LNCAP (cell line): ENCODE measurements around the gene MITF.

Experiments
- CTCF ChIP-seq: fragments of 450-650 bp; IDR thresholded peaks from 2 replicates; pipeline ENCODE4 v1.5.1; 2017; ENCODE audit warnings: mild to moderate bottlenecking

Gene MITF

GRCh38 chr3:69770976-69771634 is 31.8 kb downstream of the MITF start:
- no peak for TF ChIP-seq CTCF

GRCh38 chr3:69772152-69772867 is 33.0 kb downstream of the MITF start:
- no peak for TF ChIP-seq CTCF

GRCh38 chr3:69774029-69774428 is 34.8 kb downstream of the MITF start:
- no peak for TF ChIP-seq CTCF

- TF ChIP-seq CTCF = no peak
Measured at GRCh38 chr3:69775751-69776150, 36.5 kb downstream of the MITF start.

GRCh38 chr3:69776289-69776688 is 37.0 kb downstream of the MITF start:
- no peak for TF ChIP-seq CTCF

GRCh38 chr3:69776920-69777581 is 37.8 kb downstream of the MITF start:
- no peak for TF ChIP-seq CTCF

- TF ChIP-seq CTCF = no peak
Measured at GRCh38 chr3:69777582-69777967, 38.3 kb downstream of the MITF start.
